ENCODE results near the gene SOCS1. TPM values are rescaled to one million over a fixed set of nuclear protein-coding genes. Genes with fewer than 3 reads are reported as not detected.
A peak's percentile ranks its signal among the peaks of the same experiment; 100 is the strongest.

The SOCS1 gene
- total RNA-seq, 1 donor from 2014 or later: 0.79 TPM

- DNase-seq (ENCODE audit: low read depth) (peak; percentile 94), FAIRE-seq (no peak)
- Histone ChIP-seq H3K4me3 (ENCODE audit: low read depth, low read length) (no peak overlapping the region), H3K27me3 (ENCODE audit: control insufficient read depth, insufficient read depth, low read length) (no peaks in the 10 kb centered on the region), H3K36me3 (ENCODE audit: control insufficient read depth, insufficient read depth, low read length) (no peaks in the 10 kb centered on the region)
- TF ChIP-seq CTCF (IDR thresholded peaks at IDR 0.05; ENCODE audit: insufficient read depth, low read length, severe bottlenecking): no peak
Observed at GRCh38 chr16:11208916-11209665, 46.9 kb downstream of the SOCS1 start.

GRCh38 chr16:11207646-11208045 is 48.4 kb downstream of the SOCS1 start:
- no peak for TF ChIP-seq CTCF (IDR thresholded peaks at IDR 0.05; ENCODE audit: insufficient read depth, low read length, severe bottlenecking)
- FAIRE-seq (no peak), DNase-seq (ENCODE audit: low read depth) (no peak)
- no peaks in the 10 kb centered on the region for H3K27me3 ChIP-seq (ENCODE audit: control insufficient read depth, insufficient read depth, low read length)
- no peak overlapping the region for H3K4me3 ChIP-seq (ENCODE audit: low read depth, low read length)
- H3K36me3 ChIP-seq (ENCODE audit: control insufficient read depth, insufficient read depth, low read length): no peaks in the 10 kb centered on the region

GRCh38 chr16:11205754-11206581 is 50.0 kb downstream of the SOCS1 start:
- peak; percentile 38 for DNase-seq (ENCODE audit: low read depth)
- Histone ChIP-seq H3K4me3 (ENCODE audit: low read depth, low read length) (no peak overlapping the region), H3K27me3 (ENCODE audit: control insufficient read depth, insufficient read depth, low read length) (no peaks in the 10 kb centered on the region), H3K36me3 (ENCODE audit: control insufficient read depth, insufficient read depth, low read length) (no peaks in the 10 kb centered on the region)
- TF ChIP-seq CTCF (IDR thresholded peaks at IDR 0.05; ENCODE audit: insufficient read depth, low read length, severe bottlenecking): no peak
- FAIRE-seq: no peak

GRCh38 chr16:11205065-11205699 is 50.8 kb downstream of the SOCS1 start:
- FAIRE-seq: no peak
- no peaks in the 10 kb centered on the region for H3K36me3 ChIP-seq (ENCODE audit: control insufficient read depth, insufficient read depth, low read length)
- no peaks in the 10 kb centered on the region for H3K27me3 ChIP-seq (ENCODE audit: control insufficient read depth, insufficient read depth, low read length)
- H3K4me3 ChIP-seq (ENCODE audit: low read depth, low read length): no peak overlapping the region
- TF ChIP-seq CTCF (IDR thresholded peaks at IDR 0.05; ENCODE audit: insufficient read depth, low read length, severe bottlenecking): no peak
- no peak for DNase-seq (ENCODE audit: low read depth)

- no peak for FAIRE-seq
- no peak for TF ChIP-seq CTCF (IDR thresholded peaks at IDR 0.05; ENCODE audit: insufficient read depth, low read length, severe bottlenecking)
- Histone ChIP-seq H3K4me3 (ENCODE audit: low read depth, low read length) (no peak overlapping the region), H3K27me3 (ENCODE audit: control insufficient read depth, insufficient read depth, low read length) (no peaks in the 10 kb centered on the region), H3K36me3 (ENCODE audit: control insufficient read depth, insufficient read depth, low read length) (no peaks in the 10 kb centered on the region)
- DNase-seq (ENCODE audit: low read depth): no peak
Observed at GRCh38 chr16:11204513-11205047, 51.4 kb downstream of the SOCS1 start.

Other genes with a start within 250 kb of the SOCS1 start
- gene TNP2, start 13.1 kb upstream of the SOCS1 start, total RNA-seq: not detected in 2 replicates
- gene PRM3, start 17.4 kb upstream of the SOCS1 start, total RNA-seq: not detected in 2 replicates
- not detected in 2 replicates for gene PRM2, start 20.3 kb upstream of the SOCS1 start, total RNA-seq
- not detected in 2 replicates for gene PRM1, start 25.1 kb upstream of the SOCS1 start, total RNA-seq
- 2.6 and 3.8 TPM in 2 replicates for gene RMI2, start 89.3 kb upstream of the SOCS1 start, total RNA-seq